ENCODE measurements around the gene FREM2.
A peak's percentile ranks its signal among the peaks of the same experiment; 100 is the strongest.

FREM2 gene

GRCh38 chr13:38758277-38758676, 71.4 kb downstream of the FREM2 start:
- DNase-seq (ENCODE audit: low read depth in 2 of 2): no peak

DNA sequence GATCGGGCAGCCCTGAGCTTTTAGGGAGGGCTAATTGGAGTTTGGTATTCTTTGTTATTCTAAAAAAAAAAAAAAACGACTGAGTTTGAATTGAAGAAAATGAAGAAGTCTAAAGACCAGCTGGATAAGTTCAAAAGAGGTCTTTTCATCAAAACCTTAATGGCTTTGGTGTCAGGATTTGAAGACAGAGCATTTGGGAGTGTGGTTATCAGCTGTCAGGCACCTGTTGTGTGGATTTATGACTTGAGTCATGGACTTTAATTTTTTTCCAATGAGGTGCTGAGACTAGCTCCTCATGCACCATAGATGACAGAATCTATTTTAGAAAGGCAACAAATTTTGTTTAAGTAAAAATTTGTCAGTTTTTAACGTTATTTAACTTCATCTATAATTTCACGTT, 72.5 kb downstream of the FREM2 start:
- DNase-seq (ENCODE audit: low read depth in 2 of 2): no peak

DNA sequence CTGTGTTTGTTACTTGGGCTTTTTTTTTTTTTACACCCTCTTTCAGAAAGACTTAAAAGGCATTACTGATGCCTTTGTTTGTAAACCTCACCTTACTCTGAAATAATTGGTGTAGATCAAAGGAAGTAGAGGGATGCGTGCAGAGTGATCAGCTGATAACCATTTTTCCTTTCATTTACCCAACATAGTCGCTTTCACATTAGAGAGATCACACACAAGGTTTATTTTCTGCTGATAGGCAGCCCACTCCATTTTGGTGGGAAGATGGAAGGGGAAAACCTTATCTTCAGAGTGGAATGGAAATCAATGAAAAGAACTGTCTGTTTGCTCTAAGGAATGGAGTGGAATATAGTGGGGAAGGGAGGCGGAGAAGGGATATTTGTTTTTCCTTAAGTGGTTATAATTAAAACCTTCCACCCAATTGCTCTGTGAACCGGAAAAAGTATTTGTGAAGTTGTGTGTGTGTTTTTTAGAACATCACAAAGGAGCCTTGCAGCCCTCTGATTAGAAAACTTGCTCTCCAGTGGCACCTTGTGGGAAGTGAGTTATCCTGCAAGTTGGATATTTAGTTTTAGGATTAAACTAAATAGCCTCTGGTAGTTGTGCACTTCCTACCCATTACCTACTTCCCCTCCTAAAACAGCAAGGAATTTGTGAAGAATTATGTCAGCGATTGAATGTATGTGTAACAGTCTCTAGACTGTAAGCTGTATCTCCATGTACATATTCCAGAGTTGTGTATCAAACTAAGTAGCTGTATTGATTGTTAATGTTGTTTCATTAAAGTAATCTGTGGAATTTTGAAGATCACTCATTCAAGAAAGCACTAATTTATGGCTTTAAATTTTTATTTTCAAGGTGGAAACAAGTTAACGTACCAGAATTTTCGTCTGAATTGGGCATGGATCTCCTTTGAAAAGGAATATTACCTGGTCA, 76.8 kb downstream of the FREM2 start:
- peak; percentile 7 for DNase-seq (ENCODE audit: low read depth in 2 of 2)

- DNase-seq (ENCODE audit: low read depth in 2 of 2): no peak
Observed at GRCh38 chr13:38766799-38767198, 79.9 kb downstream of the FREM2 start.

GRCh38 chr13:38767506-38768265, 80.8 kb downstream of the FREM2 start:
- no peak for DNase-seq (ENCODE audit: low read depth in 2 of 2)

DNA sequence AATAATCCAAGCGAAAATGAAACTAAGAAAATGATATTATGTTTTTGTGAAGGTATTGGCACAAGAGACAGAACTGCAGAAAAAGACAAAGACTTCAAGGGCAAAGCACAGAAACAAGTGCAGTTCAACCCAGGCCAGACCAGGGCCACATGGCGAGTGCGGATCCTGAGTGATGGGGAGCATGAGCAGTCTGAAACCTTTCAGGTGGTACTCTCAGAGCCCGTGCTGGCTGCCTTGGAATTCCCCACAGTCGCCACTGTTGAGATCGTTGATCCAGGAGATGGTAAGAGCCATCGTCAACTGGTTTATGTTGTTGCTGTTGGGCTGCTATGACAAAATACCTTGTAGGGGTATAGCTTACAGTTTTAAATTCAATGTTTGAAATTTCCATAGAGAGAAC, 82.6 kb downstream of the FREM2 start:
- DNase-seq (ENCODE audit: low read depth in 2 of 2): no peak

GRCh38 chr13:38775085-38775484, 88.2 kb downstream of the FREM2 start:
- no peak for DNase-seq (ENCODE audit: low read depth in 2 of 2)

DNA sequence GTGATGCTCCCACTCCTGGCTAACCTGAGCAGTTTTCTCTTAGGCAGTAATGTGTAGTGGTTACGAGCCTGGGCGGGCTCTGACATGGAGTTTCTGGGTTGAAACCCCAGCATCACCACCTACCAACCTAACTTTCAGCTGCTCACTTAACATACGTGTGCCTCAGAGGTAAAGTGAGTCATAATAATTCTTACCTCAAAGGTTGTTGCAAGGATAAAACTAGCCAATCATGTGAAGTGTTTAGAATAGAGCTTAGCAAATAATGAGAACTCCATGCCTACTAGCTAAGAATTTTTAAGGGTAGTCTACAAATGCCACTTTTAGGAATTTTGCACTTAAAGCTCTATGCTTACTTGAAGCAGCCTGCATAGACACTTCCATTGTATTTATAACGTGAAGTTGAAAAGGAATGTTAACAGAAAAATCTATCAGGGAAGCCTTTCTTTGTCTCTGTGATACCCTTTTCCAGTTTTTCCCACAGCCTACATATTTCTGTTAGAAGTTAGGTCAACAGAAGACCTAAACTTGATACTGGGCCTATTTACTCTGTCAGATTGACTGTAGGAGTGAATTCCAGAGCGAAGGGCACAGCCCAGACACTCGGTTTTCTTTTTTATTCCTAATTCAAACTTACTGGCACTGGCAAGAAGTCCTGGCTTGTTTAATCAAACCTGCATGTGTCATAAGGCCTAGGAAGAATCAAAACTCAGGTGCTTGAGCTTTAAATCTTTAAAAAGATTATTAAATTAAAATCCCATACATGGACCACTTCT, 90.7 kb downstream of the FREM2 start:
- DNase-seq (ENCODE audit: low read depth in 2 of 2): no peak

- DNase-seq (ENCODE audit: low read depth in 2 of 2): no peak
Observed at GRCh38 chr13:38781539-38781938, 94.7 kb downstream of the FREM2 start.

GRCh38 chr13:38784036-38784880, 97.4 kb downstream of the FREM2 start:
- DNase-seq (ENCODE audit: low read depth in 2 of 2): no peak

DNA sequence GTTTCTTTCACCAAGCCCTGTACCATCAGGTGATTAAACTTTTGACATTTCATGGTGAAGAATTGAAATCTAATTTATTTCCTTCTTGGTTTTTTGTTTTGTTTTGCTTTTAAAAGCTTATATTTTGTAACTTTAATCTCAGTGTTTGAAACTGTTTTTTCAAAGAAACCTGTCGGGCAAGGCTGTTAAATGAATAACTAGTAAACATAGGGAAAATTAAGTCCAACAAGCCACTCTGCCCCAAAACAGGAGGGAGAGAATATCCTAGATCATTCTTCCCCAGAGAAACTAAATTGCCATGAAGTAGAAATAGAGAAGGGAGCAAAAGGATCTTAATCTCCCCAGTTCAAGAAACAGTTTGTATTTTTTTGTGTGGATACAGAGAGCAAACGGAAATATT, 98.2 kb downstream of the FREM2 start:
- DNase-seq (ENCODE audit: low read depth in 2 of 2): no peak

- no peak for DNase-seq (ENCODE audit: low read depth in 2 of 2)
Observed at GRCh38 chr13:38785490-38785889, 98.6 kb downstream of the FREM2 start.

- no peak for DNase-seq (ENCODE audit: low read depth in 2 of 2)
Observed at GRCh38 chr13:38787550-38787949, 100.7 kb downstream of the FREM2 start.

DNA sequence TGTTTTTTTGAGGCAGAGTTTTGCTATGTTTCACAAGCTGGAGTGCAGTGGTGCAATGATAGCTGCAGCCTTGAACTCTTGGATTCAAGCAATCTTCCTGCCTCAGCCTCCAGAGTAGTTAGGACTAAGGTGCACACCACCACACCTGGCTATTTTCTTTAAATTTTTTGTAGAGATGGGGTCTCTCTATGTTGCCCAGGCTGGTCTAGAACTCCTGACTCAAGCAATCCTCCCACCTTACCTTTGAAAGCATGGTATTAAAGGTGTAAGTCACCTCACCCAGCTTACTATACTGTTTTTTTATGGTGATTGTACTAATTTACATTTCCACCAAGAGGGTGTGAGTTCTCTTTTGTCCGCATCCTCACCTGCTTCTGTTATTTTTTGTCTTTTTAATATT, 110.0 kb downstream of the FREM2 start:
- no peak for DNase-seq (ENCODE audit: low read depth in 2 of 2)

GRCh38 chr13:38803531-38803930, 116.7 kb downstream of the FREM2 start:
- no peak for DNase-seq (ENCODE audit: low read depth in 2 of 2)

DNA sequence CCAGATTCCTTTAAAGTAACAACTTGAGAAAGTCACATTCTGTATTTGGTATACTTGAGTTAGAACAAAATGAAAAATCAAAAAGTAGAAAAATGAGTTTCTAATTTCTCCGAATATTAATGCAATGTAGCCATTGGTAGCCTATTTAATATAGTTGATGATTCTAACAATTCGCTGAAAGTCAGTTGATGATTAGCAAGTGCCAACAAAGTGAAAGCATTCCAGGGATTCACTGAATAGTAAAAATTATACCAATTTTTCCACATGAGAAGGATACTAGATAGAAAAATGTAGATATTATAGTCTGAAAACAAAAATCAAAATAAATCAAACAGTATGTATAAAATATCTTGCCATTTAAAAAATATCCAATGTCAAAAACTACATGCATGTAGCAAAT, 117.2 kb downstream of the FREM2 start:
- no peak for DNase-seq (ENCODE audit: low read depth in 2 of 2)

- peak in 1 of 2 experiments; percentile 1 for DNase-seq (ENCODE audit: low read depth in 2 of 2)
Observed at GRCh38 chr13:38804536-38804935, 117.7 kb downstream of the FREM2 start.

GRCh38 chr13:38814331-38814730, 127.5 kb downstream of the FREM2 start:
- no peak for DNase-seq (ENCODE audit: low read depth in 2 of 2)

DNA sequence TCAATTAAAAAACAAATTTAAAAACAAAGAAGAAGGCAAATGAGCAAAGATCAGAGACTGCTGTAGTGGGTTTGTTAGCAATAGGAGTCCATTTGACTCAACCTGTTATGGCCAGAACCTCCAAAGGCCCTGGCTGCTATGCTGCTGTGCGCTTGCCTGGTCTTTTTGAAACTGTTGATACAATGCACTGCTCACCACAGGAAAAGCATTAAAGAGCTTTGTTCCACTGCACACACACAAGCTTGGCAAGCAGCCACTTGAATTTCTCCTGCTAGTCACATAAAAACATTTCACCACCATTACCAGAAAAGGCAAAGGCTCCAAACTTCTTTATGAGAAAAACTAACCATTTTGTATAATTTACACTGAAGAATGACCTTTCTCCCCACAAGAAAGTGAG, 132.2 kb downstream of the FREM2 start:
- no peak for DNase-seq (ENCODE audit: low read depth in 2 of 2)

DNA sequence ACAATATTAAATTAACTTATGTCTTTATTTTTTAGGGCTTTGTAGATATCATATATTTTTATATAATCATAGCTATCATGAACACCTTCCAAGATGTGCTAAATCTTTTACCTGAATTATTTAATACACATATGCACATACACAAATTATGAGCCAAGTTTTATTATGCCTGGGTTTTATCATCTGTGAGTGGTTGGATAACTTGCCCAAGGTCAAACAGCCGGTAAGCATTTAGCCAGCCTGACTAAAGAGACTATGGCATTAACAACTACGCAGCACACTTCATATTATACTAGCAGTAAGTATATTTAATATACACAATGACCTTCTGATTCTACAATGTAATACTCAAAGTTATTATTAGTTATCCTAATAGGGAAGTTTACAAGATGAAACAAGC, 132.7 kb downstream of the FREM2 start:
- DNase-seq (ENCODE audit: low read depth in 2 of 2): no peak
